Measurements from ENCODE around the gene VPS13D.

GRCh38 chr1:12370333-12370975, 140.6 kb downstream of the VPS13D start:
- TF ChIP-seq CTCF (IDR thresholded peaks at IDR 0.05) (no peak), POLR2A (IDR thresholded peaks at IDR 0.05) (no peak)

Data from Peyer's patch (tissue), 4 donors.